H9 (cell line): Measurements from ENCODE around the gene GPR42. TPM values are rescaled to one million over a fixed set of nuclear protein-coding genes. Genes with fewer than 3 reads are reported as not detected.
"Not testable (repeated sequence)": the region's sequence is repeated elsewhere in the genome, so short reads cannot be mapped to it uniquely, and the experiment has no call there.

Experiments
- DNase-seq: peaks from one replicate; pipeline ENCODE4 v3.0.0-alpha.2; 2017
- H2AFZ ChIP-seq: one replicate; pipeline ENCODE4 v1.6.1; 2013; ENCODE audit warnings: mild to moderate bottlenecking, low read length, control low read depth, moderate library complexity
- H2AK5ac ChIP-seq: 2 replicates; pipeline ENCODE4 v1.6.1; 2013; ENCODE audit warnings: low read length, control low read depth, mixed read lengths; ENCODE audit not compliant: insufficient read length
- H2BK120ac ChIP-seq: one replicate; pipeline ENCODE4 v1.6.1; 2013; ENCODE audit warnings: low read depth, mild to moderate bottlenecking, low read length, control low read depth, inconsistent platforms; ENCODE audit not compliant: poor library complexity, severe bottlenecking
- H2BK12ac ChIP-seq: 2 replicates; pipeline ENCODE4 v1.6.1; 2013; ENCODE audit warnings: low read length, control low read depth, mixed read lengths, low read depth; ENCODE audit not compliant: insufficient read length
- H2BK15ac ChIP-seq: 2 replicates; pipeline ENCODE4 v1.6.1; 2013; ENCODE audit warnings: low read depth, low read length, control low read depth
- H2BK20ac ChIP-seq: one replicate; pipeline ENCODE4 v1.6.1; 2013; ENCODE audit warnings: low read depth, mild to moderate bottlenecking, low read length, control low read depth, inconsistent platforms; ENCODE audit not compliant: poor library complexity, severe bottlenecking
- H2BK5ac ChIP-seq: 2 replicates; pipeline ENCODE4 v1.6.1; 2013; ENCODE audit warnings: low read length, control low read depth, mixed read lengths; ENCODE audit not compliant: insufficient read length
- H3K14ac ChIP-seq: 2 replicates; pipeline ENCODE4 v1.6.1; 2013; ENCODE audit warnings: low read length, control low read depth; ENCODE audit not compliant: insufficient read depth
- H3K18ac ChIP-seq: 2 replicates; pipeline ENCODE4 v1.6.1; 2013; ENCODE audit warnings: low read depth, mild to moderate bottlenecking, mixed read lengths, low read length, control low read depth; ENCODE audit not compliant: insufficient read length
- H3K23ac ChIP-seq: 2 replicates; pipeline ENCODE4 v1.6.1; 2013; ENCODE audit warnings: low read length, control low read depth, mixed read lengths, low read depth; ENCODE audit not compliant: insufficient read length
- H3K23me2 ChIP-seq: 2 replicates; pipeline ENCODE4 v1.6.1; 2013; ENCODE audit warnings: low read depth, mild to moderate bottlenecking, mixed read lengths, low read length, control low read depth; ENCODE audit not compliant: insufficient read length, poor library complexity, severe bottlenecking
- H3K27ac ChIP-seq: 2 replicates; pipeline ENCODE4 v1.5.1; 2013; ENCODE audit warnings: low read length, control low read depth, mixed read lengths, low read depth; ENCODE audit not compliant: insufficient read length
- H3K27me3 ChIP-seq: 2 replicates; pipeline ENCODE4 v1.6.1; 2013; ENCODE audit warnings: low read length, control low read depth, inconsistent platforms; ENCODE audit not compliant: insufficient read depth
- H3K4ac ChIP-seq: 2 replicates; pipeline ENCODE4 v1.6.1; 2013; ENCODE audit warnings: low read depth, mild to moderate bottlenecking, control low read depth, inconsistent platforms, low read length, moderate library complexity
- H3K4me1 ChIP-seq: 2 replicates; pipeline ENCODE4 v1.6.1; 2013; ENCODE audit warnings: low read length, control low read depth, inconsistent platforms; ENCODE audit not compliant: insufficient read depth
- H3K4me2 ChIP-seq: 2 replicates; pipeline ENCODE4 v1.6.1; 2013; ENCODE audit warnings: low read length, control low read depth, mixed read lengths; ENCODE audit not compliant: insufficient read length, insufficient read depth
- H3K56ac ChIP-seq: 2 replicates; pipeline ENCODE4 v1.6.1; 2013; ENCODE audit warnings: low read depth, mild to moderate bottlenecking, mixed read lengths, low read length, control low read depth; ENCODE audit not compliant: insufficient read length
- H3K79me1 ChIP-seq: 2 replicates; pipeline ENCODE4 v1.6.1; 2013; ENCODE audit warnings: low read depth, mild to moderate bottlenecking, moderate library complexity, low read length, control low read depth, inconsistent platforms; ENCODE audit not compliant: insufficient read depth, poor library complexity, severe bottlenecking
- H3K79me2 ChIP-seq: 2 replicates; pipeline ENCODE4 v1.6.1; 2013; ENCODE audit warnings: low read length, control low read depth, inconsistent platforms; ENCODE audit not compliant: insufficient read depth
- H3K9ac ChIP-seq: 2 replicates; pipeline ENCODE4 v1.6.1; 2013; ENCODE audit warnings: low read length, control low read depth, mixed read lengths; ENCODE audit not compliant: insufficient read length; ENCODE audit errors: extremely low read depth
- H3K9me3 ChIP-seq: one replicate; pipeline ENCODE4 v1.6.1; 2013; ENCODE audit warnings: low read depth, low read length, inconsistent platforms; ENCODE audit not compliant: control insufficient read depth
- H3T11ph ChIP-seq: one replicate; pipeline ENCODE4 v1.6.1; 2013; ENCODE audit warnings: mild to moderate bottlenecking, low read length, control low read depth, inconsistent platforms
- H4K20me1 ChIP-seq: one replicate; pipeline ENCODE4 v1.6.1; 2013; ENCODE audit not compliant: control insufficient read depth, insufficient read length, insufficient read depth
- H4K5ac ChIP-seq: 2 replicates; pipeline ENCODE4 v1.6.1; 2013; ENCODE audit warnings: low read depth, mild to moderate bottlenecking, mixed read lengths, low read length, control low read depth; ENCODE audit not compliant: insufficient read length
- H4K8ac ChIP-seq: replicated peaks from 2 replicates; pipeline ENCODE4 v1.6.1; 2013; ENCODE audit warnings: low read length, control low read depth, mixed read lengths, low read depth; ENCODE audit not compliant: insufficient read length
- H4K91ac ChIP-seq: 2 replicates; pipeline ENCODE4 v1.6.1; 2013; ENCODE audit warnings: low read depth, mild to moderate bottlenecking, moderate library complexity, mixed read lengths, low read length, control low read depth; ENCODE audit not compliant: insufficient read length
- H3K27ac Mint-ChIP-seq, 3 experiments: 2 replicates in 2 of 3; 3 replicates in 1 of 3; pipeline ENCODE4 v1.8.0; 2020 to 2021; ENCODE audit warnings: mixed read lengths in 3 of 3, mild to moderate bottlenecking in 1 of 3, moderate library complexity in 1 of 3
- H3K27me3 Mint-ChIP-seq: 2 replicates; pipeline ENCODE4 v1.8.0; 2021; ENCODE audit warnings: low read depth, mild to moderate bottlenecking, moderate library complexity, mixed read lengths
- H3K36me3 Mint-ChIP-seq, 3 experiments: 2 replicates in 2 of 3; 3 replicates in 1 of 3; pipeline ENCODE4 v1.8.0; 2020 to 2021; ENCODE audit warnings: low read depth in 3 of 3, mixed read lengths in 3 of 3; ENCODE audit not compliant: insufficient read depth in 1 of 3
- H3K4me1 Mint-ChIP-seq, 2 experiments: 2 replicates each; pipeline ENCODE4 v1.8.0; 2020; ENCODE audit warnings: mixed read lengths in 2 of 2
- H3K4me3 Mint-ChIP-seq, 2 experiments: 2 replicates in 1 of 2; 3 replicates in 1 of 2; pipeline ENCODE4 v1.8.0; 2020 to 2021; ENCODE audit warnings: mild to moderate bottlenecking in 2 of 2, mixed read lengths in 2 of 2, moderate library complexity in 1 of 2
- H3K9me3 Mint-ChIP-seq, 2 experiments: 2 replicates in 1 of 2; 3 replicates in 1 of 2; pipeline ENCODE4 v1.8.0; 2020; ENCODE audit warnings: mild to moderate bottlenecking in 2 of 2, mixed read lengths in 2 of 2, moderate library complexity in 1 of 2
- WGBS: extraction: QIAGEN DNeasy Blood & Tissue Kit; methylation state at CpG from one replicate; pipeline ENCODE4 v1.1.7; 2013; ENCODE audit warnings: missing lambda C conversion rate, low lambda C conversion rate, mixed read lengths; ENCODE audit not compliant: insufficient read length; ENCODE audit errors: extremely low coverage; 5-methylcytosine and 5-hydroxymethylcytosine counted together
- total RNA-seq: library from RNA; stranded (reverse); gene quantifications from 2 replicates; pipeline ENCODE4 v1.2.1, GENCODE V29; 2021

GPR42 gene
- total RNA-seq, 1 experiment from 2014 or later = not detected

GRCh38 chr19:35360081-35360480 lies 10.8 kb upstream of the GPR42 start:
- H2BK5ac ChIP-seq, H3K4me1 ChIP-seq, H2BK120ac ChIP-seq, H4K5ac ChIP-seq, H3T11ph ChIP-seq, H3K27ac ChIP-seq, H4K91ac ChIP-seq, DNase-seq, H3K23ac ChIP-seq, H3K23me2 ChIP-seq, H3K4me2 ChIP-seq, H3K4me3 Mint-ChIP-seq, H2BK15ac ChIP-seq, H3K4ac ChIP-seq, H3K9me3 ChIP-seq, H2BK12ac ChIP-seq, H3K18ac ChIP-seq, H3K14ac ChIP-seq, H3K56ac ChIP-seq, H2AK5ac ChIP-seq, H3K79me1 ChIP-seq, H4K20me1 ChIP-seq, H2BK20ac ChIP-seq, H3K27me3 ChIP-seq, H3K79me2 ChIP-seq, H3K4me1 Mint-ChIP-seq, H2AFZ ChIP-seq, H4K8ac ChIP-seq, H3K9me3 Mint-ChIP-seq, H3K27ac Mint-ChIP-seq, H3K27me3 Mint-ChIP-seq, H3K9ac ChIP-seq, H3K36me3 Mint-ChIP-seq: not testable (repeated sequence)
- WGBS = no CpG with 5 or more reads among the region's 5 CpGs
